Kidney (tissue), 14 donors: ENCODE data around the gene CALHM2. TPM values are rescaled to one million over a fixed set of nuclear protein-coding genes. Genes with fewer than 3 reads are reported as not detected.

Experiments used
- DNase-seq, 5 donors: peaks; one replicate each; pipeline ENCODE4 v3.0.0-alpha.2; 2013 to 2020
- FAIRE-seq: peaks from 2 replicates; lab custom pipeline; 2012; peaks lifted over from hg19 to GRCh38; lab: Jason Lieb, UNC
- H3K27ac ChIP-seq, 2 donors: one replicate each; pipeline ENCODE4 v1.7.0; 2013; ENCODE audit warnings: low read depth in 2 of 2, low read length in 2 of 2, inconsistent platforms in 1 of 2
- H3K27me3 ChIP-seq: one replicate; pipeline ENCODE4 v1.7.1; 2013; ENCODE audit warnings: low read length, inconsistent platforms; ENCODE audit not compliant: control insufficient read depth, insufficient read depth
- H3K36me3 ChIP-seq, 3 donors: one replicate each; pipeline versions ENCODE4 v1.7.0 to v1.7.1; 2013; ENCODE audit warnings: low read length in 3 of 3, control low read depth in 1 of 3, inconsistent platforms in 1 of 3; ENCODE audit not compliant: insufficient read depth in 3 of 3, control insufficient read depth in 2 of 3
- H3K4me1 ChIP-seq, 3 donors: one replicate each; pipeline versions ENCODE4 v1.7.0 to v1.7.1; 2013; ENCODE audit warnings: low read length in 3 of 3, inconsistent platforms in 1 of 3, low read depth in 1 of 3; ENCODE audit not compliant: control insufficient read depth in 2 of 3, insufficient read depth in 2 of 3
- H3K4me3 ChIP-seq, 3 donors: one replicate each; pipeline versions ENCODE4 v1.7.0 to v1.8.1; 2013; ENCODE audit warnings: low read length in 3 of 3, control low read depth in 1 of 3, inconsistent platforms in 1 of 3
- H3K9ac ChIP-seq, 3 donors: one replicate each; pipeline versions ENCODE4 v1.7.0 to v1.7.1; 2013; ENCODE audit warnings: low read length in 3 of 3, control low read depth in 1 of 3, inconsistent platforms in 1 of 3
- H3K9me3 ChIP-seq, 3 donors: one replicate each; pipeline versions ENCODE4 v1.7.0 to v1.7.1; 2013; ENCODE audit warnings: low read length in 3 of 3, control low read depth in 1 of 3, inconsistent platforms in 1 of 3; ENCODE audit not compliant: control insufficient read depth in 2 of 3, insufficient read depth in 1 of 3
- CTCF ChIP-seq: IDR thresholded peaks from 3 replicates; pipeline ENCODE4 v1.5.1; 2012; ENCODE audit warnings: mild to moderate bottlenecking, moderate library complexity, borderline replicate concordance; ENCODE audit not compliant: insufficient read depth; ENCODE audit errors: extremely low read depth
- intact Hi-C: fragments of 100-400 bp; cut with DNase I; formaldehyde crosslinking; loops from one replicate; pipeline ENCODE4 v1.11.1; 2022
- polyA plus RNA-seq: library from polyadenylated mRNA; stranded (reverse); fragments of 350-450 nt; fragmentation: Illumina TruSeq; extraction: RNeasy Lipid Tissue Mini Kit (QIAGEN cat#74804); gene quantifications from one replicate; pipeline ENCODE4 v1.2.3, GENCODE V29; 2014; ENCODE audit warnings: low read depth, low replicate concordance; ENCODE audit not compliant: insufficient read depth
- total RNA-seq: library from RNA; stranded (reverse); fragmentation: NEBNext Ultra II Directional; extraction: Animal tissue kit (Norgen Biotek cat#: 25700); gene quantifications from one replicate; pipeline ENCODE4 v1.2.1, GENCODE V29; 2021
- donor health status: control.
- donor health status: control.
- donor health status: control.
- donor health status: control.
- donor health status: control.
- donor health status: DM: yes; HTN: yes; CAD: no.
- donor health status: Normal renal cell carcinoma (clear cell type).

The CALHM2 gene
- total and polyA plus RNA-seq, 2 donors from 2014 or later, result 8.0 to 26.0 TPM

- Histone ChIP-seq H3K27ac (no peak overlapping the region), H3K9ac (no peak overlapping the region), H3K4me3 (no peak overlapping the region), H3K9me3 (no peaks in the 10 kb centered on the region), H3K4me1 (no peaks in the 10 kb centered on the region), H3K27me3 (no peaks in the 10 kb centered on the region), H3K36me3 (no peaks in the 10 kb centered on the region)
- no peak for FAIRE-seq
- no peak for TF ChIP-seq CTCF
- no peak for DNase-seq
- intact Hi-C loops, result no loop called here
These were observed 21.9 kb upstream of the CALHM2 start for GRCh38 chr10:103474077-103474476.

GRCh38 chr10:103473261-103473671 lies 21.1 kb upstream of the CALHM2 start:
- TF ChIP-seq CTCF, result no peak

GRCh38 chr10:103472005-103472404 lies 19.8 kb upstream of the CALHM2 start:
- DNase-seq (peak in 1 of 5 donors; percentile 46), FAIRE-seq (no peak)
- Histone ChIP-seq H3K27me3 (no peaks in the 10 kb centered on the region), H3K36me3 (no peaks in the 10 kb centered on the region), H3K9me3 (no peaks in the 10 kb centered on the region), H3K9ac (no peak overlapping the region), H3K27ac (no peak overlapping the region), H3K4me3 (no peak overlapping the region), H3K4me1 (no peaks in the 10 kb centered on the region)
- TF ChIP-seq CTCF, result no peak
- intact Hi-C loops, result no loop called here

More at GRCh38 chr10:103473261-103473671, 21.1 kb upstream of the CALHM2 start:
- DNase-seq (peak in 3 of 5 donors; percentile 45 to 75 (median 73)), FAIRE-seq (no peak)
- Histone ChIP-seq H3K27me3 (no peaks in the 10 kb centered on the region), H3K27ac (no peak overlapping the region), H3K9ac (no peak overlapping the region), H3K9me3 (no peaks in the 10 kb centered on the region), H3K36me3 (no peaks in the 10 kb centered on the region), H3K4me3 (no peak overlapping the region), H3K4me1 (no peaks in the 10 kb centered on the region)
- intact Hi-C loops, result no loop called here
